GM23248 (cell line): ENCODE measurements around the gene MCL1.

Experiments used
- EZH2 ChIP-seq: fragments of 200-600 bp; sonication (generic); IDR thresholded peaks from 2 replicates; pipeline ENCODE4 v1.6.1; 2018; ENCODE audit warnings: antibody characterized with exemption, mild to moderate bottlenecking; ENCODE audit not compliant: insufficient read depth, poor library complexity, severe bottlenecking
- EZH2phosphoT487 ChIP-seq: fragments of 200-600 bp; sonication (generic); IDR thresholded peaks from 2 replicates; pipeline ENCODE4 v1.6.1; 2018; ENCODE audit warnings: antibody characterized with exemption, moderate library complexity, mild to moderate bottlenecking, low read depth; ENCODE audit not compliant: insufficient read depth

- TF ChIP-seq EZH2, result no peak
- no peak for TF ChIP-seq EZH2phosphoT487
Measured at GRCh38 chr1:150560576-150561253, 18.7 kb downstream of the MCL1 start.
